GM12801 (cell line): ENCODE results near the gene ARHGAP30.

Experiments used
- TF ChIP-seq, protein P1 (sequence below): IDR thresholded peaks from one replicate; pipeline ENCODE4 v1.5.1; 2011; ENCODE audit warnings: control low read depth; ENCODE audit not compliant: insufficient read length; ENCODE audit errors: extremely low read depth

ARHGAP30 gene

GRCh38 chr1:161111117-161111516 lies 41.4 kb upstream of the ARHGAP30 start:
- TF ChIP-seq, protein P1, sequence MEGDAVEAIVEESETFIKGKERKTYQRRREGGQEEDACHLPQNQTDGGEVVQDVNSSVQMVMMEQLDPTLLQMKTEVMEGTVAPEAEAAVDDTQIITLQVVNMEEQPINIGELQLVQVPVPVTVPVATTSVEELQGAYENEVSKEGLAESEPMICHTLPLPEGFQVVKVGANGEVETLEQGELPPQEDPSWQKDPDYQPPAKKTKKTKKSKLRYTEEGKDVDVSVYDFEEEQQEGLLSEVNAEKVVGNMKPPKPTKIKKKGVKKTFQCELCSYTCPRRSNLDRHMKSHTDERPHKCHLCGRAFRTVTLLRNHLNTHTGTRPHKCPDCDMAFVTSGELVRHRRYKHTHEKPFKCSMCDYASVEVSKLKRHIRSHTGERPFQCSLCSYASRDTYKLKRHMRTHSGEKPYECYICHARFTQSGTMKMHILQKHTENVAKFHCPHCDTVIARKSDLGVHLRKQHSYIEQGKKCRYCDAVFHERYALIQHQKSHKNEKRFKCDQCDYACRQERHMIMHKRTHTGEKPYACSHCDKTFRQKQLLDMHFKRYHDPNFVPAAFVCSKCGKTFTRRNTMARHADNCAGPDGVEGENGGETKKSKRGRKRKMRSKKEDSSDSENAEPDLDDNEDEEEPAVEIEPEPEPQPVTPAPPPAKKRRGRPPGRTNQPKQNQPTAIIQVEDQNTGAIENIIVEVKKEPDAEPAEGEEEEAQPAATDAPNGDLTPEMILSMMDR = no peak

DNA sequence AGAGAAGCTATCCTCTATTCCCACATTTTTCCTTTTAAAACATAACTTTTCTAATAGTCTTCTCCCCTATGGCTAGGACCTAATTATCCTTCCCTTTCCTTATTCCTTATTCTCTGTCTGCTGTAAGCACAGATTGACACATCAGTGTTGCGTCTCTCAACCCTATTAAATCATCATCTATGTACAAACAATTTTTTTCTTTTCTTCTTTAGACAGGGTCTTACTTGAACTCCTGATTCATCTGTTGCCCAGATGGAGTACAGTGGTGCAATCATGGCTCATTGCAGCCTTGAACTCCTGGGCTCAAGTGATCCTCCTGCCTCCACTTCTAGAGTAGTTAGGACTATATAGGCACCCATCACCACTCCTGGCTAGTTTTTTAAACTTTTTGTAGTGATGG lies 36.7 kb upstream of the ARHGAP30 start:
- TF ChIP-seq, protein P1 = no peak

GRCh38 chr1:161100556-161100955 lies 30.9 kb upstream of the ARHGAP30 start:
- TF ChIP-seq, protein P1 = no peak

DNA sequence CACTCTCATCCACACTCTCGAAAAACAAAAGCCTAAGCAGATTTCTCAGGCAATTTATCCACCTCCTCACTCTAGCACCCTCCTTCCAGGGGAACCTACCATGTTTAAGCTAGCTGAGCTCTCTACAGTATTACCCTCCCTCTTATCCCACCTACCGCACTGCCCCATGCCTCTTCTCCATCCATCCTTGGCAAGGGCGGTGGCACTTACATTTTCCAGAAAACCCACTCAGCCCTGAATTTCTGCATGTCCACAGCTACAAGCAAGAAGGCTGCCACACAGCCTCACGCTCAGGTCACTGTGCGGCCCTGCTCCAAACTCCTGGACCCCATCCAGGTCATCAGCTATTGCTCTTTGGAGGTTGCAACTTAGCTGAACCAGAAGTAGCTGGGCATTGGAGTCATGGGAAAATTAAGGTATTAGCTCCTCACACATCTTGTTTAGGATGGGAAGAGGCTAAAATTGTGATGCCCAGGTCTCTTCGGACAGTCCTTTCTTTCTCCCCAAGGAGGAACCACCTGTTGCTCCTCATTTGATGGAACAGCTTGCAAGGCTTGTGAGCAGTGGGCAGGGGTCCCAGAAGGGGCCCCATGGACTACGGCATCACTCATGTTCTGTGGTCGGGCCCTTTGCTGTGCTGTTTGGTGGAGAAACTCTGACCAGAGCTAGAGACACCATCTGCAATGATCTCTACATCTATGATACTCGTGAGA lies 29.6 kb upstream of the ARHGAP30 start:
- TF ChIP-seq, protein P1 = no peak

DNA sequence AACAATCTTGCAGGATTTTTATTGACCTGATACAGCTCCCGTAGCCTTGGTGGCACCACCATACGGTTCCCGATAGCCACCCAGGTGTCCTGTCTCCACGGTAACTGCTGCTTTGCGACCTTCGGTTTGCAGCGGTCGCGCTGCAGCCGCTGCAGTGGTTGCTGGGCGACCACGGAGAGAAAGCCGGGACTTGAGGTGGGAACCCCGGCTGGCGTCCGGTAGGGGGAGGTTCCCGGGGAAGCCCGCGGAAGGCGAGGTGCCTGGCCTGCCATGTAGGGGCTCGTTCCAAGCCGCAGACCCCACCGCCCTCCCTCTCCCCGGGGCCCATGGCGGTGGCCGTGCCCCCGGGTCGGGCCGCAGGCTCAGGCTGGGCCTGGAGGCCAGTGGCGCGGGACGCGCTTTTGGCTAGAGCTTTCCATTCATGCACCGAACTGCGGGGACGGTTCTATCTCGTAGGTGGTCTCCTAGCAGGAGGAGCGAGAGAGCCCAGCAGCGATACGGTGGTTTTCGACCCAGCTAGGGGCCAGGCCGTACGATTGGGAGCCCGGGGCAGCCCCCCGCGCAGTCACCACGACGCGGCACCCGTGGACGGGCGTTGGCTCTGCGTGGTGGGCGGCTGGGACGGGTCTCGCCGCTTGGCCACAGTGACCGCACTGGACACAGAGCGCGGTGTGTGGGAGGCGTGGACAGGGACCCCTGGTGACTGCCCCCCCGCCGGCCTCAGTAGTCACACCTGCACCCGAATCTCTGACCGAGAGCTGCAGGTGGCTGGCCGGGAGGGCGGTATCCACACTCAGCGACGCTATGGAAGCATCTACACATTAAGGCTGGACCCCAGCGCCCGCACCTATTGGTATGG lies 28.7 kb upstream of the ARHGAP30 start, which contains the start of gene KLHDC9:
Gene KLHDC9, plus strand, starts transcription at position 152 of the 859 bp plus-strand sequence. Its CDS starts 175 bp downstream, at position 327.
- TF ChIP-seq, protein P1 = no peak

- TF ChIP-seq, protein P1 = no peak
These were observed 26.8 kb upstream of the ARHGAP30 start for GRCh38 chr1:161096530-161096929.

GRCh38 chr1:161096015-161096414 lies 26.3 kb upstream of the ARHGAP30 start:
- TF ChIP-seq, protein P1 = no peak
